ENCODE data around the gene ERCC8. TPM values are rescaled to one million over a fixed set of nuclear protein-coding genes. Genes with fewer than 3 reads are reported as not detected.

ERCC8 gene
- total RNA-seq, 1 experiment from 2014 or later: 11.4 TPM

DNA sequence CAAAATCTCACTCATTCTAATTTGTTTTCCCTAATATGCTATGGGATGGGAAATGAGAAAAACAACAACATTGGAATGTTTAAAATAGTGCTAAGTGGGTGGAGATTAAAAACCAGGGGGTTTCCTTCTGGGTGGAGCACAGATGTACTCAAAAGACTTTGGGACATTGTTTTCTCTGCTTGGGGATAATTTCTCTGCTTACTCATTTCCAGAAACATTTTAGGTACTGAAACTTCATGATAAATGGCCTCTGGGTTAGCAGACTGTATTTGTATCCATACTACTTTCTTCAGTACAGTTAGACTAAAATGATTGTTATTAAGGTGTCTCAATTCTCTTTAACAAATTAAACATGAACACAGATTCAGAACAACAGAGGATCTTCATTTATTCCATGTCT is 118.2 kb downstream of the ERCC8 start:
- no peaks in the 10 kb centered on the region for H3K9me3 ChIP-seq
- H3K4me3 ChIP-seq: no peak overlapping the region
- H3K27me3 ChIP-seq: no peaks in the 10 kb centered on the region; the same call in 1 of the 2 replicates
- no peak for DNase-seq
- no peaks in the 10 kb centered on the region for H3K36me3 ChIP-seq

Other genes with a start within 250 kb of the ERCC8 start
- gene DEPDC1B, start 244.9 kb downstream of the ERCC8 start, total RNA-seq (2014; rRNA removed; shearing (Covaris generic); ENCODE audit: low replicate concordance): 19.9 and 26.3 TPM in 2 replicates
- 0.07 and 0.13 TPM in 2 replicates for gene ELOVL7, start 100.8 kb downstream of the ERCC8 start, total RNA-seq (2014; rRNA removed; shearing (Covaris generic); ENCODE audit: low replicate concordance)
- 88.5 and 186 TPM in 2 replicates for gene NDUFAF2, start 135 bp upstream of the ERCC8 start, total RNA-seq (2014; rRNA removed; shearing (Covaris generic); ENCODE audit: low replicate concordance)
- 64.2 and 121 TPM in 2 replicates for gene SMIM15, start 217.4 kb upstream of the ERCC8 start, total RNA-seq (2014; rRNA removed; shearing (Covaris generic); ENCODE audit: low replicate concordance)